H54 (cell line): Measurements from ENCODE around the gene CNIH3.
"Not testable (repeated sequence)": the region's sequence is repeated elsewhere in the genome, so short reads cannot be mapped to it uniquely, and the experiment has no call there.

Experiments
- DNase-seq: peaks from one replicate; pipeline ENCODE4 v3.0.0; 2011; ENCODE audit warnings: low spot score, mixed read lengths; ENCODE audit not compliant: insufficient read length
- FAIRE-seq: peaks from 3 replicates; lab custom pipeline; 2011; peaks lifted over from hg19 to GRCh38; lab: Jason Lieb, UNC
- POLR2A ChIP-seq: IDR thresholded peaks from 2 replicates; pipeline ENCODE4 v1.6.1; 2011; ENCODE audit warnings: low read depth, mild to moderate bottlenecking, low read length

Gene CNIH3

DNA sequence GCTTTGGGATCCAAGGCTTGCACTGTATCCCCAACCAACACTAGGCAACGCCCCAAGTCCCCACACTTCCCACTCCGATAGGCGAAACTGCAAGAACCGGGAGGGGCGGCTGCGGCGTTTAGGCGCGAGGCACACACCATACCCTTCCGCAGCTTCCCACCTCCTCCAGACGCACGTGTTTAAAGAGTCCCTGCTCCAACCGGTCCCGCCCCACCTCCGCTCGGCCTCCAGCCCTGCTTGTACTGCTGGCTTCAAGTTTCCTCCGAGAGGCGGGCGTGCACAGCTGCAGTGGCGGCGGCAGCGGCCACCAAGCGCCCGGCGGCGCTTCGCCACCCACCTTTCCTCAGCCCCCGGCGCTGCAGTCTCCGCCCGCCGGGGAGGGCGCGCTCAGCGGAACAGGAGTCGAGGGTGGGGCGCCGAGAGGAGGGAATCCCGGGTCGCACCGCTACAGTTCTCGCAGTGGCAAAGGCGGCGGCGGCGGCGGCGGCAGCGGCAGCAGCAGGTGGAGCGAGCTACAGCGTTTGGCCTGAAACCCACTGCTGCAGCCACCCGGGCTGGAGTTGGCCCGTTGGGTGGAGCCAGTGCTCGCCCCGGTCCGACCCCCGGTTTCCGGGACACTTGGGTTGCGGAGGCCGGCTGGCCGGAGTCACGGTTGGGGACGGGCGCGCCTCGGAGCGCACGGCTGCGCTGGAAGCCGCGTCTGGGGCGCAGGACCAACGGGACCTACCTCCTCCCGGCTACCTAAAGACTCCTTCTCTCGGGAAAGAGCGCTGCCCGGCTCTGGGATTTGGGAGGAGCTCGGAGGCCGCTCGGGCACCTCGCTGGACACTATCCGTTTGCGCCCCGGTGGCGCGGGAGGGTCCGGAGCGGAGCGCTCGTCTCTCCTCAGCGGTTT, at the start of gene CNIH3:
CNIH3 (plus strand) TSS at position 457 of the 895 bp plus-strand sequence. CDS start 858 bp downstream, outside the sequence.
- no peak for FAIRE-seq
- DNase-seq, result peak; percentile 54
- no peak for TF ChIP-seq POLR2A

DNA sequence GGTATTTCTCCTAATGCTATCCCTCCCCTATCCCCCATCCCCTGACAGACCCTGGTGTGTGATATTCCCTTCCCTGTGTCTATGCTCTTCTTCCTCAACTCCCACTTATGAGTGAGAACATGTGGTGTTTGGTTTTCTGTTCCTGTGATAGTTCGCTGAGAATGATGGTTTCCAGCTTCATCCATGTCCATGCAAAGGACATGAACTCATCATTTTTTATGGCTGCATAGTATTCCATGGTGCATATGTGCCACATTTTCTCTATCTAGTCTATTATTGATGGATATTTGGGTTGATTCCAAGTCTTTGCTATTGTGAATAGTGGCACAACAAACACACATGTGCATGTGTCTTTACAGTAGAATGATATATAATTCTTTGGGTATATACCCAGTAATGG, 49.6 kb upstream of the CNIH3 start:
- not testable (repeated sequence) for FAIRE-seq, DNase-seq

DNA sequence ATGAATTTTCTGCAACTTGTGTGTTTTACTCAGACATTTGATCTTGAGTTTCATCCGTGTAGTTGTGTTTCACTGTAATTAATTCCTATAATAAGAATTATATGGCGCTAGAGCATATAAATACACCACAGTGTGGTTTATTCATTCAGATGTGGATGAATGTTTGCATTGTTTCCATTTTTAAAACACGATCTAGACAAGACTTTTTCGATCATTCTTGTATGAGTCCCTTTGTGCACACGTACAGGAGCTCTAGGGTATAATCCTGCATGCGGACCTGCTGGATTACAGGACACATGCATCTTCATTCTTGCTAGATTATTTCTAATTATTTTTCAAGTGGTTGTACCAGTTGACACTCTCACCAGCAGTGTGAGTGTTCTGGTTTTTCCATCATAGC, 46.8 kb upstream of the CNIH3 start:
- FAIRE-seq (no peak), DNase-seq (no peak)
- no peak for TF ChIP-seq POLR2A

DNA sequence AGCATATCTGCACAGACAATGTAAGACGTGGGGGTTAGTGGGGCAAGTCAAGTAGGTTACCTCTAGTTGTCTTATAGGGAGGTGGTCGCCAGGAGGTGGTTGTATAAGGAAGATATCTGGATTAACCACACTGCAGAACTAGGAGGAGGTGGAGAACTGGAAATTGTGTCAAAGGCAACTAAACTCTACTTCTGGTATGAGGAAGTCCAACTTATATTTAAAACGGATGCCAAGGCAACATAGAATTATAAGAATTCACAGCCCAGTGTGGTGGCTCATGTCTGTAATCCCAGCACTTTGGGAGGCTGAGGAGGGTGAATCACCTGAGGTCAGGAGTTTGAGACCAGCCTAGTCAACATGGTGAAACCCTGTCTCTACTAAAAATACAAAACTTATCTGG, 44.1 kb upstream of the CNIH3 start:
- FAIRE-seq, DNase-seq: not testable (repeated sequence)

DNA sequence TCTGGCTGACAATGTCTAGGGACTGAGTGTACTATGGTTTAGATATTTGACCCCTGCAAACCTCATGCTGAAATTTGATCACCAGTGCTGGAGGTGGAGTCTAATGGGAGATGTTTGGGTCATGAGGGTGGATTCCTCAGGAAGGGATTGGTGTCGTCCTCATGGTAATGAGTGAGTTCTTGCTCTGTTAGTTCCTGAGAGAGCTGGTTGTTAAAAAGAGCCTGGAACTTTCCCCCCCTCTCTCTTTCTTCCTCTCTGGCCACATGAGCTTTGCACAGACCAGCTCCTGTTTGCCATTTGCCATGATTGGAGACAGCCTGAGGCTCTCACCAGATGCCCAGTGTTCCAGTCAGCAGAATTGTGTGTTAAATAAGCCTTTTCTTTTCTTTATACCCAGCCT, 36.6 kb upstream of the CNIH3 start:
- peak; percentile 52 for FAIRE-seq
- no peak for TF ChIP-seq POLR2A
- DNase-seq, result no peak

DNA sequence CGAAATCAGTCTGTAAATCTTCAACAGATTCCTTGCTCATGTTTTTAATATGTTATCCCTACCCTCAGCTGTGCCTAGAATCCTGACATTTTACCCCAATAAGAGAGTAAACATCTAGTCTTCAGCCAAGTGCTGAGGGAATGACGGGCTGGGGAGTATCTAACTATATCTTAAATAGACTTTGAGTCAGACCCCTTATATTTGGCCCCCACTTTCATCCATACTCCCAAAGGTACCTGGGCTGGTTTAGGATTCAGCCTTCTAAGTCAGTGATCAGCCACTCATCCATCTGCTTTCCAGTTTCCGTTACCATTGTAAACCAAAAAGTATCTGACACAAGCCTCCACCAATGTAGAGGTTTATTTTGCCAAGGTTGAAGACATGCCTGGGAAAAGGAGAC, 36.1 kb upstream of the CNIH3 start:
- DNase-seq, result no peak
- FAIRE-seq, result no peak
- TF ChIP-seq POLR2A, result no peak

DNA sequence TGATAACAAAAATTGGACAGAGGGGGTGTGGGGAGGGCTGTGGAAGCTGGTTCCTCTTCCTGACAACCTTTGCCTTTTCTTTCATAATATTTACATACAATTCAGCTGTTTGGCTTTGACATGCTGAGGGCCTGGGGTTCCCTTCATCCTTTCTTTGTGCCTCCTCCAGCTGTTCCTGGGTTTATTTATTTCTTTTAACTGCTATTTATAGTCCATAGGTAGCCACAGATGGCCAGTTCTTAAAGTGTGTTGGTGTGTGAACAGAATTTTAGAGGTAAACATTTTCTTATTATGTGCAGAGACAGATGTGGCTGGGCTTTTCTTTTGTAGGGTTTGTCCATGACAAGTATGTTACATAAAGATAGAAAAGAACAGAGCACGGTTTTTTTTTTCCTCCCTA, 34.1 kb upstream of the CNIH3 start:
- DNase-seq, result no peak
- no peak for TF ChIP-seq POLR2A
- FAIRE-seq, result no peak

DNA sequence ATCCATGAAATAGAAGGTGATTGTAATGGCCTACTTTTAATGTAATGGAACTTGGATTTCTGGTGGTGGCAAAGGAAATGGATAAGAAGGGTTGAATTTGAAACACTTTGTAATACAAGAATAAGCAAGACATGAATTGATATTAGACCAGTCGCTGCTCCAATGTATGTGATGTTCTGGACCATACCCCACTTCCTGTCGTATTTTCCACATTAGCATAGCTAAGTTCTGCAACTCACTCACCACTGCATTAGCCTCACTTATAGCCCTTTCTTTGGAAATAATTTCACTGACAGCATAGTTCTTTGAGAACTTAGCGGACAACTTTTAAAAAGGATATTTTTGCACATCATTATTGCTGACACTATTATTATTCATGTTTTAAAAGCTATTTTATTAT, 32.3 kb upstream of the CNIH3 start:
- no peak for DNase-seq
- FAIRE-seq, result no peak
- TF ChIP-seq POLR2A, result no peak

DNA sequence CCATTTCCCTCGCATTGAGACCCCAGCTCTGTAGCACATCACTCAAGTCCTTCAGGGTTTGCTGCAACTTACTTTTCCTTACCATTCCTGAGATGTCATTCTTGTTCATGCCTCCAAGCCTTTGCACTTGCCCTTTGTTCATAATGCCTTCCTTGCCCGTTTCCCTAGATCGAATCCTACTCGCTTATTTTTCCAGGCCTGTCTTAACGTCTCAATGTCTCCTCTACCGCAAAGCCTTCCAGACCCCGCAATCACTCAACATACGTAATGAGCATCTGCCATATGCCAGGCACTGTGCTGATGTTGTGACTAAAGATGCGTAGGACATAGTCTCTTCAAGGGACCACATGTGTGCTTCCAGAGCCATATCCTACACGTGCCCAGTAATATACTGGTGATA, 31.1 kb upstream of the CNIH3 start:
- FAIRE-seq (no peak), DNase-seq (no peak)
- no peak for TF ChIP-seq POLR2A

DNA sequence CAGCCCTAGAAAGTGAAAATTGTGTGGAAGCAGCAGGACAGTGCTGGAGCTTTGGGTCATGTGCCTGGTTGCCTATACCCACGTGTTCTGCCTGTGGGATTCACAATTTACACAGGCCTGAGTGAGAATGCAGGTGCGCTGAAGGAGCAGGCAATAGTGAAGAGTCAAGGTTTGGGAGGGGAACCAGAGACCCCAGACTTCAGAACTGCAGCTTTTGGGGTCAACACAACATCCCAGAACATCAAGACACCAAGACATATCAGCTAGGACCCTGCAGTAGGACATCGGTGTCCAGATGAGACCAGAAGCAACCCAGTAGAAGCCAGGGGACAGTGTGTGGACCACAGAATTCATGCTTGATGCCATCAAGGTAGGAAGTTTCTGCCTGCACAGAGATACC, 29.1 kb upstream of the CNIH3 start:
- TF ChIP-seq POLR2A, result no peak
- no peak for FAIRE-seq

DNA sequence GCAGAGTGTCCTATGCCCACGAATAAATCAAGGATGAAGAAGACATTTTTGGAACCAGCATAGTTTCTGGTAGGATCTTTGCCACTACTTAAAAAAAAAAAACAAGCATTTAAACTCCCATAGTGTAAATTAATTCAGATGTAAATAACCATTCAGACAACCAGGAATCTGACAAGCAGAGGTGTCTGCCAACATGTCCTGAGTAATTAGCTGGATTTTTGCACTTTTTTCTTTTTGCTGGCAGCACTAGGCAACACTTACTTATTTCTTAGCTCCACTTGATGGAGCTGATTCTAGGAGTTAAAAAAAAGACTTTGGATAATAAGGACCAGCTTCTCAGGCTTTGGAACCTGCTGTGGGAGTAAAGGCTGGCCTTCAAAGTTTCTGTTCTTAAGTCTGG, 27.6 kb upstream of the CNIH3 start:
- TF ChIP-seq POLR2A, result no peak
- DNase-seq, result no peak
- FAIRE-seq, result no peak

More for the DNA sequence above, 29.1 kb upstream of the CNIH3 start:
- no peak for DNase-seq

DNA sequence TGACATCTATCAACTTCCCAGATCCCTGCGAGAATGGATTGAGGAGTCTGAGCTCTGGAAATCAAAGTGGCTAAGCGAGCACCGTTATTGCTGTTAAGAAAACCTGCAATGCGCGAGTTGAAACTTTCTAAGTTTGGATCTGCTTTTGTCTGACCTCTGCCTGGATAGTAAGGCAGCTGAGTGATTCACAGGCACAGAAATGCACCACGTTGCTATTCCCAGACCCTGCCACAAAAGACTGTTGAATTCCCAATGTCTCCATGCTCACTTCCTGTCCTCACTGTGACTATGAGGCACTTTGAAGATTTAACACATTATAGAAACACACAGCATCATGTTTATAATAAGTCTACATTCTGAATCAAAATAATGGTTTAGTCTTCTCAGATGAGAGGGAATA, 27.1 kb upstream of the CNIH3 start:
- DNase-seq, result no peak
- FAIRE-seq, result no peak
- no peak for TF ChIP-seq POLR2A

DNA sequence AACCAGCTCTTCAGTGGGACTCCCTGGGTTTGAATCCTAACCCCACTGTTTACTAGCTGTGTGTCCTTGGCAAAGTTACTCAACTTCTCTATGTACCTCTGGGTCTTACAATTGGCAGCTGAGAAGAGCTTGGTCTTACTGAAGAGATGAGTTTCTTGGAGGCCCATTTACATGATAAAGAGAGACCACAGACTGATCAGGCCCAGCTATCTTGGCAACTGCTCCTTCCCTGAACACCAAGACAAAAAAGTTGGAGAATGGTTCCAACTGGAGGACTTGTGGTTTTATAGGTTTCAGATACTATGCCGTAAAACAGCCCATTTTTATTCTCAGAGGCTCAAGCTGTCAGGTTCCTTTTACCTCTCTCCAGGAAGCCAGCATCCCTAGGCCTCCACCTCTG, 24.8 kb upstream of the CNIH3 start:
- no peak for DNase-seq
- TF ChIP-seq POLR2A, result no peak
- no peak for FAIRE-seq

DNA sequence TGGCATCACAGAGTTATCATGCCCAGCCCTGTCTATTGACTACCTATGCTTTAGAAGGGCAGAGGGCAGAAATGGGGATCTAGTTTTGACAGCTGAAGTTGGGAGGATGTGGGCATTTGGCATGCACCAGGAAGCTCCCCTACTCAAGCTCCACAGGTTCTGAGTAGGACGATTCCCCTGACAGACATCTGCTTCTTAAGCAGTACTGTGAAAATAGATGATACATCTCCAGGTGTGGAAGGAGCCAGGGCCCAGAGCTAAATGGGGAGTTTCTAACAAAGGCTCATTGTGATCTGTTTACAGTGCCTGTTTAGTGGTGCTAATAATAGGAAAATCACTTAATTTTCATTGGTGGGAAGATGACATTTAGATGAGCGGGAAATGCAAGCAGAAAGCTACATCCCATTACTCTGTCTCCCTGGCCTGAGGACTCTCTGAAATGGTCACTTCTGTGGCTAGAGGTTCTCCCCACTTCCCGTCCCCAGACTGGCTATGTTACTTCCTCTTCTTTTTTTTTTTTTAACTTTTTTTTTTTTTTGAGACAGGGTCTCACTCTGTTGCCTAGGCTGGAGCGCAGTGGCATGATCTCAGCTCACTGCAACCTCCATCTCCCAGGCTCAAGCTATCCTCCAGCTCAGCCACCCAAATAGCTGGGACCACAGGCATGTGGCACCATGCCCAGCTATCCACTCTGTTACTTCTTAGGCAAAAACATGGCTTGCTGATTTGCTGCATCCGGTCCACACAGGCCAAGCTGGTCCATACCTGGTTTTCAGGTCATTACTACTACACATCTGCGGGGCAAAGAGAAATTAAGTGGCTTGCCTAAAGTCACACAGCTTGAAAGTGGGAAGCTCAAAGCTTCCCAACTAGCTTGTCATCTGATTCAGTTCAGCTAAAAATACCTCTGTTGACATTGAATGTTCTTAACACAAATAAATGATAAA, 23.2 kb upstream of the CNIH3 start:
- no peak for TF ChIP-seq POLR2A
- DNase-seq (peak; percentile 48), FAIRE-seq (peak; percentile 58)
